ENCODE results near the gene CST6. TPM values are rescaled to one million over a fixed set of nuclear protein-coding genes. Genes with fewer than 3 reads are reported as not detected.

The CST6 gene
- 1 to 10 TPM in 1 of 4 donors, not detected in 3; 1.7 TPM for total RNA-seq

- ATAC-seq = peak; percentile 11
- H3K4me1 ChIP-seq = peaks cover 0 to 9% (median 0%) of the 10 kb centered on the region in 3 donors
- H3K27ac ChIP-seq = peak within 1 kb of the TSS in 1 of 4 donors; percentile 26
- no peak for TF ChIP-seq EP300 (IDR thresholded peaks at IDR 0.05)
- no peak for TF ChIP-seq POLR2A (IDR thresholded peaks at IDR 0.05)
- TF ChIP-seq POLR2AphosphoS5 (IDR thresholded peaks at IDR 0.05) = no peak
- WGBS, 2 donors (ENCODE audit: low coverage in 1 of 2) = 10% methylated on average over 6 of the region's 61 CpGs; no CpG with 5 or more reads in 1 of the 2 donors
- H3K36me3 ChIP-seq = no peaks in the 10 kb centered on the region
- H3K9me3 ChIP-seq = no peaks in the 10 kb centered on the region
- H3K27me3 ChIP-seq = peaks cover 40% of the 10 kb centered on the region
- H3K4me3 ChIP-seq = peak within 1 kb of the TSS in 1 of 2 donors; percentile 36
Observed at GRCh38 chr11:66011785-66012303, at the start of gene CST6. Gene CST6 (plus strand): TSS chr11:66012008. CDS start chr11:66012045, 37 bp downstream.

GRCh38 chr11:65962141-65962564 is 49.7 kb upstream of the CST6 start:
- H3K36me3 ChIP-seq = peaks cover 0 to 37% of the 10 kb centered on the region in 2 donors
- no peak for ATAC-seq
- TF ChIP-seq EP300 (IDR thresholded peaks at IDR 0.05) (no peak), POLR2A (IDR thresholded peaks at IDR 0.05) (no peak), CTCF (IDR thresholded peaks at IDR 0.05) (no peak), POLR2AphosphoS5 (IDR thresholded peaks at IDR 0.05) (no peak)
- no peaks in the 10 kb centered on the region for H3K9me3 ChIP-seq
- peak overlapping the region; percentile 66 to 98 (median 90) for H3K27ac ChIP-seq
- 6 to 8% methylated on average over 4 to 11 of the region's 13 CpGs for WGBS, 2 donors (ENCODE audit: low coverage in 1 of 2)
- peak overlapping the region; percentile 85 to 100 for H3K4me3 ChIP-seq
- H3K4me1 ChIP-seq = peaks cover 10 to 35% (median 24%) of the 10 kb centered on the region in 3 donors
- H3K27me3 ChIP-seq = peaks cover 17% of the 10 kb centered on the region

- H3K9me3 ChIP-seq = no peaks in the 10 kb centered on the region
- H3K27ac ChIP-seq = no peak overlapping the region
- 100% methylated on average over 1 of the region's 10 CpGs; no CpG with 5 or more reads in 1 of the 2 donors for WGBS, 2 donors (ENCODE audit: low coverage in 1 of 2)
- H3K4me3 ChIP-seq = no peak overlapping the region
- H3K36me3 ChIP-seq = peaks cover 0 to 64% of the 10 kb centered on the region in 2 donors
- peaks cover 10 to 35% (median 24%) of the 10 kb centered on the region in 3 donors for H3K4me1 ChIP-seq
- TF ChIP-seq POLR2AphosphoS5 (IDR thresholded peaks at IDR 0.05) (no peak), POLR2A (IDR thresholded peaks at IDR 0.05) (no peak), EP300 (IDR thresholded peaks at IDR 0.05) (no peak), CTCF (IDR thresholded peaks at IDR 0.05) (no peak)
- no peak for ATAC-seq
- H3K27me3 ChIP-seq = no peaks in the 10 kb centered on the region
Observed at GRCh38 chr11:65964906-65965305, 46.9 kb upstream of the CST6 start.

- Histone ChIP-seq H3K9me3 (no peaks in the 10 kb centered on the region), H3K4me1 (peaks cover 10 to 27% (median 19%) of the 10 kb centered on the region in 3 donors), H3K27me3 (no peaks in the 10 kb centered on the region), H3K36me3 (peaks cover 0 to 72% of the 10 kb centered on the region in 2 donors), H3K27ac (no peak overlapping the region), H3K4me3 (no peak overlapping the region)
- 76 to 89% methylated on average over 6 to 9 of the region's 36 CpGs for WGBS, 2 donors (ENCODE audit: low coverage in 1 of 2)
- no peak for ATAC-seq
- no peak for TF ChIP-seq EP300 (IDR thresholded peaks at IDR 0.05)
- TF ChIP-seq CTCF (IDR thresholded peaks at IDR 0.05) = no peak
- TF ChIP-seq POLR2A (IDR thresholded peaks at IDR 0.05) = no peak
- TF ChIP-seq POLR2AphosphoS5 (IDR thresholded peaks at IDR 0.05) = no peak
Observed at GRCh38 chr11:65965986-65966762, 45.6 kb upstream of the CST6 start.

- Histone ChIP-seq H3K27ac (no peak overlapping the region), H3K27me3 (no peaks in the 10 kb centered on the region), H3K4me1 (peaks cover 9 to 21% (median 16%) of the 10 kb centered on the region in 3 donors), H3K4me3 (no peak overlapping the region), H3K9me3 (no peaks in the 10 kb centered on the region), H3K36me3 (peaks cover 0 to 80% of the 10 kb centered on the region in 2 donors)
- WGBS, 2 donors (ENCODE audit: low coverage in 1 of 2) = 86 to 87% methylated on average over 7 to 16 of the region's 30 CpGs
- ATAC-seq = no peak
- no peak for TF ChIP-seq CTCF (IDR thresholded peaks at IDR 0.05)
- TF ChIP-seq POLR2A (IDR thresholded peaks at IDR 0.05) = no peak
- TF ChIP-seq EP300 (IDR thresholded peaks at IDR 0.05) = no peak
- TF ChIP-seq POLR2AphosphoS5 (IDR thresholded peaks at IDR 0.05) = no peak
Observed at GRCh38 chr11:65967329-65967934, 44.4 kb upstream of the CST6 start.
